Gastroesophageal sphincter (tissue), 4 donors: ENCODE measurements around the gene ABLIM2. TPM values are rescaled to one million over a fixed set of nuclear protein-coding genes. Genes with fewer than 3 reads are reported as not detected.
"Not testable (repeated sequence)": the region's sequence is repeated elsewhere in the genome, so short reads cannot be mapped to it uniquely, and the experiment has no call there.

Experiments used
- ATAC-seq: fragments of 150-250 bp; one replicate; pipeline ENCODE4 v1.9.1; 2016; ENCODE audit warnings: mild to moderate bottlenecking, moderate library complexity
- H3K27ac ChIP-seq, 4 donors: fragments of 200-600 bp; sonication (generic) in 3 of 4; 1 replicate in 3 of 4; 2 replicates in 1 of 4; pipeline ENCODE4 v1.5.1; 2016 to 2019
- H3K27me3 ChIP-seq: fragments of 200-600 bp; sonication (generic); one replicate; pipeline ENCODE4 v1.5.1; 2019
- H3K36me3 ChIP-seq, 2 donors: fragments of 200-600 bp; sonication (generic); one replicate each; pipeline ENCODE4 v1.5.1; 2019; ENCODE audit warnings: control low read depth in 1 of 2
- H3K4me1 ChIP-seq, 3 donors: fragments of 200-600 bp; sonication (generic); 1 replicate in 2 of 3; 2 replicates in 1 of 3; pipeline ENCODE4 v1.5.1; 2016 to 2019; ENCODE audit warnings: control low read depth in 2 of 3
- H3K4me3 ChIP-seq, 2 donors: fragments of 200-600 bp; sonication (generic); one replicate each; pipeline ENCODE4 v1.5.1; 2019; ENCODE audit warnings: mild to moderate bottlenecking in 1 of 2, moderate library complexity in 1 of 2
- H3K9me3 ChIP-seq, 3 donors: fragments of 200-600 bp; sonication (generic); one replicate each; pipeline ENCODE4 v1.5.1; 2017 to 2019; ENCODE audit warnings: control low read depth in 2 of 3
- EP300 ChIP-seq: sonication (generic); formaldehyde crosslinking; IDR thresholded peaks from one replicate; pipeline ENCODE4 v1.6.1; 2017; ENCODE audit warnings: antibody characterized with exemption, mild to moderate bottlenecking
- POLR2A ChIP-seq, 2 donors: fragments of 450-650 bp; IDR thresholded peaks; one replicate each; pipeline ENCODE4 v1.6.1; 2017; ENCODE audit warnings: antibody characterized with exemption in 2 of 2, mild to moderate bottlenecking in 2 of 2, moderate library complexity in 1 of 2
- POLR2AphosphoS5 ChIP-seq: sonication (generic); formaldehyde crosslinking; IDR thresholded peaks from one replicate; pipeline ENCODE4 v1.6.1; 2017; ENCODE audit warnings: antibody characterized with exemption
- WGBS, 2 donors: methylation state at CpG; one replicate each; pipeline ENCODE4 v1.1.5; 2018; ENCODE audit warnings: low coverage in 1 of 2; 5-methylcytosine and 5-hydroxymethylcytosine counted together
- total RNA-seq, 4 donors: library from RNA; depleted of rRNA; stranded (reverse); fragments of >200 nt; gene quantifications; one replicate each; pipeline ENCODE4 v1.1.0, GENCODE V29; 2016
- TF ChIP-seq, protein P1 (sequence below), 4 experiments: fragments of 200-600 bp in 2 of 4; fragments of 450-650 bp in 2 of 4; sonication (generic) in 1 of 4; IDR thresholded peaks; one replicate each; pipeline ENCODE4 v1.5.1; 2017 to 2019; ENCODE audit warnings: antibody characterized with exemption in 4 of 4, mild to moderate bottlenecking in 2 of 4, moderate library complexity in 2 of 4

Gene ABLIM2
- total RNA-seq, 4 donors from 2014 or later, result 5.0 to 13.5 (median 8.0) TPM

DNA sequence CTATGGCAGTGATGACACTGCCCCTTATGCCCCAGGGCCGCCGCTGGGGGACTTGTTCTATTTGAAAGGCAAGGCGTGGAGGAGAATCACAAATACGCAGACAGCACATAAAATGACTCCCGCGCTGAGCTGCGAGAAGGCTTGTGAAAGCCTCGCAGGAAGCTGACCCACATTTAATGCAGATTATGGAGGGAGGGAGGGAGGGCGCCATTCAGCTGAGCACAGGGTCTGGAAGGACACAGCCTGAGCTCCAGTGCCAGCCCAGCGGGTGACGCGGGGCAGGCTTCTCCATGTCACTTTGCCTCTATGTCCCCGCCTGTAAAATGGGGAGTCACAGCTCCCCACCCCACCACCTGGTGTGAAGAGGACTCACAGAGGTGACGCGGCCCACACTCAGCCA lies 14.3 kb downstream of the ABLIM2 start:
- H3K27ac ChIP-seq, result peak overlapping the region in 1 of 4 donors; percentile 71
- no peak for ATAC-seq

DNA sequence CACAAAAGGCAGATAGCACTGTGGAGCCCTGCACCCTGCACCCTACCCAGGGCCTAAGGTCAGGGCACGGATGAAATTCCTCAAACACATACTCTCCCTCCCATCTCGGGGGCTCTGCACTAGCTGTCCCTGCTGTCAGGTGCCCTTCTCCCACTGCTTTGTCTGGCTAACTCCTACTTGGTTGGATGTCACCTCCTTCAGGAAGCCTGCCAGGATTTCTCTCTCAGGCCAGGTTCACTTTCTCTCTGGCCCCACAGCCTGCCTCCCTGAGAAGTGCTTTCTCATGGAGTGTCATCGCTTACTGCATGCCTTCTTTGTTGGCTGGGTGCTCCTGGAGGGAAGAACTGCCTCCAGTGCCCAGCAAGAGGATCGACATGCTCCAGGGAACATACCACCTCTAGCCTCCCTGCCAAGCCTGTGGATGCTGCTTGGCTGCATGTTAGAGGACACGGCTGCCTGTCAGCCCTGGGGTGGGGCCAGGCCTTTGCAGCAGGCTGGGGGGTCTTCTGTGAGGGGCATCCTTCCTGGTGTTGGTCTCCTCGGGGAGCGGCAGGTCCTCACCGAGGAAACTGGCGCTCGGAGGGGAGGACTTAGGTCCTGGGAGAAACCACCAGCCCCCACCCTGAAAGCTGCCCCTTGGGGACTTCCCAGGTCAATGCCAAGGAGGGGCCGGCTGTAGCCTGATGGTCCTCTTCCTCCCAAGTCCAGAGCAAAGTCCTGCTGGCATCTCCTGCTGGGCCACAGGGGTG lies 15.0 kb downstream of the ABLIM2 start:
- Histone ChIP-seq H3K4me1 (peaks cover 0 to 55% (median 10%) of the 10 kb centered on the region in 3 donors), H3K4me3 (no peak overlapping the region), H3K36me3 (no peaks in the 10 kb centered on the region), H3K27me3 (no peaks in the 10 kb centered on the region), H3K9me3 (no peaks in the 10 kb centered on the region), H3K27ac (no peak overlapping the region)
- 81% methylated on average over 8 of the region's 11 CpGs; no CpG with 5 or more reads in 1 of the 2 donors for WGBS, 2 donors
- no peak for TF ChIP-seq POLR2AphosphoS5
- TF ChIP-seq EP300, result no peak
- TF ChIP-seq, protein P1, sequence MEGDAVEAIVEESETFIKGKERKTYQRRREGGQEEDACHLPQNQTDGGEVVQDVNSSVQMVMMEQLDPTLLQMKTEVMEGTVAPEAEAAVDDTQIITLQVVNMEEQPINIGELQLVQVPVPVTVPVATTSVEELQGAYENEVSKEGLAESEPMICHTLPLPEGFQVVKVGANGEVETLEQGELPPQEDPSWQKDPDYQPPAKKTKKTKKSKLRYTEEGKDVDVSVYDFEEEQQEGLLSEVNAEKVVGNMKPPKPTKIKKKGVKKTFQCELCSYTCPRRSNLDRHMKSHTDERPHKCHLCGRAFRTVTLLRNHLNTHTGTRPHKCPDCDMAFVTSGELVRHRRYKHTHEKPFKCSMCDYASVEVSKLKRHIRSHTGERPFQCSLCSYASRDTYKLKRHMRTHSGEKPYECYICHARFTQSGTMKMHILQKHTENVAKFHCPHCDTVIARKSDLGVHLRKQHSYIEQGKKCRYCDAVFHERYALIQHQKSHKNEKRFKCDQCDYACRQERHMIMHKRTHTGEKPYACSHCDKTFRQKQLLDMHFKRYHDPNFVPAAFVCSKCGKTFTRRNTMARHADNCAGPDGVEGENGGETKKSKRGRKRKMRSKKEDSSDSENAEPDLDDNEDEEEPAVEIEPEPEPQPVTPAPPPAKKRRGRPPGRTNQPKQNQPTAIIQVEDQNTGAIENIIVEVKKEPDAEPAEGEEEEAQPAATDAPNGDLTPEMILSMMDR (IDR thresholded peaks at IDR 0.05), result no peak
- no peak for TF ChIP-seq POLR2A (IDR thresholded peaks at IDR 0.05)
- ATAC-seq, result no peak

More for the DNA sequence above, 14.3 kb downstream of the ABLIM2 start:
- WGBS, 2 donors, result 79% methylated on average over 11 of the region's 15 CpGs; no CpG with 5 or more reads in 1 of the 2 donors
- H3K4me3 ChIP-seq, result no peak overlapping the region
- TF ChIP-seq EP300 (no peak), POLR2A (IDR thresholded peaks at IDR 0.05) (no peak), POLR2AphosphoS5 (no peak)
- TF ChIP-seq, protein P1 (IDR thresholded peaks at IDR 0.05), result no peak
- H3K4me1 ChIP-seq, result peaks cover 0 to 55% (median 10%) of the 10 kb centered on the region in 3 donors
- no peaks in the 10 kb centered on the region for H3K9me3 ChIP-seq
- no peaks in the 10 kb centered on the region for H3K27me3 ChIP-seq
- H3K36me3 ChIP-seq, result no peaks in the 10 kb centered on the region

DNA sequence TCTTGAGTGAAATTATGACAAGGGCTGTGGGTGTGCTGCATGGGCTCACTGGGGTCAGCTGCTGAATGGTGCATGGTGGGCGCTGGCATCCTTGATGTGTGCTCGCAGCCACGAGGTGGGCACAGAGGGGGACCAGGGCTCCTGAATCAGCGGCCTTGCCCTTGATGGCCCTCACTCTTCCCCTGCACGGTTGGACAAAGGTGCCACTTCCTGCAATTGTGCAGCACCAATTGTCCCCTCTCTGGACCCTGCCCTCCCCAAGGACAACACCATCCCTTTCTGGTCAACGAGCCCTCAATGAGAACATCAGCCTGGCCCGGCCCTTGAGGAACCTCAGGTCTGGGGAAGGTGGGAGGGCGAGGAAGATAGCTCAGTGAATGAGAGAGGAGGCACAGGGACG lies 16.1 kb downstream of the ABLIM2 start:
- WGBS, 2 donors, result 78 to 88% methylated on average over 4 of the region's 9 CpGs

DNA sequence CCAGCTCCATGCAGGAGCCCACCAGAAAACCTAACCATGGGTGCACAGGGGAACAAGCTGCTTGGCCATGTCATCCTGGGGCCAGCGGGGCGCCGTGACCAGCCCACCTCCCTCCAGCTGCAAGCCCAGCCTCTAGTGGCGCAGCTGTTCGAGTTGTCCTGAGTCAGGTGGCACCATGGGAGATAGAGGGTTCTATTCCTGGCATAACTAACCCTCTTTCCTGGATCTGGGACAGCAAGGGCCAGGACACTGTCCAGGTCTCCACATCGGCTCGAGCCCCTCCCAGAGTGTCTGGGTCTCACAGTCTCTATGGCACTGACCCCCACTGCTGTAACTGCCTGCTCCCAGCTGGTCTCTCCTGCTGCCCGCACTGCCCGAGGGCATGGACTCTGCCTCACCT lies 16.7 kb downstream of the ABLIM2 start:
- Histone ChIP-seq H3K4me1 (peaks cover 0 to 55% (median 10%) of the 10 kb centered on the region in 3 donors), H3K27ac (no peak overlapping the region), H3K4me3 (no peak overlapping the region), H3K27me3 (no peaks in the 10 kb centered on the region), H3K9me3 (no peaks in the 10 kb centered on the region), H3K36me3 (no peaks in the 10 kb centered on the region)
- TF ChIP-seq, protein P1 (IDR thresholded peaks at IDR 0.05), result no peak
- no peak for TF ChIP-seq POLR2AphosphoS5
- TF ChIP-seq EP300, result no peak
- TF ChIP-seq POLR2A (IDR thresholded peaks at IDR 0.05), result no peak
- 53% methylated on average over 4 of the region's 9 CpGs; no CpG with 5 or more reads in 1 of the 2 donors for WGBS, 2 donors
- no peak for ATAC-seq

More for the DNA sequence above, 16.1 kb downstream of the ABLIM2 start:
- Histone ChIP-seq H3K27me3 (no peaks in the 10 kb centered on the region), H3K4me1 (peaks cover 0 to 55% (median 10%) of the 10 kb centered on the region in 3 donors), H3K9me3 (no peaks in the 10 kb centered on the region), H3K4me3 (no peak overlapping the region), H3K27ac (no peak overlapping the region), H3K36me3 (no peaks in the 10 kb centered on the region)
- ATAC-seq, result no peak
- no peak for TF ChIP-seq POLR2AphosphoS5
- TF ChIP-seq, protein P1 (IDR thresholded peaks at IDR 0.05), result no peak
- no peak for TF ChIP-seq POLR2A (IDR thresholded peaks at IDR 0.05)
- no peak for TF ChIP-seq EP300

DNA sequence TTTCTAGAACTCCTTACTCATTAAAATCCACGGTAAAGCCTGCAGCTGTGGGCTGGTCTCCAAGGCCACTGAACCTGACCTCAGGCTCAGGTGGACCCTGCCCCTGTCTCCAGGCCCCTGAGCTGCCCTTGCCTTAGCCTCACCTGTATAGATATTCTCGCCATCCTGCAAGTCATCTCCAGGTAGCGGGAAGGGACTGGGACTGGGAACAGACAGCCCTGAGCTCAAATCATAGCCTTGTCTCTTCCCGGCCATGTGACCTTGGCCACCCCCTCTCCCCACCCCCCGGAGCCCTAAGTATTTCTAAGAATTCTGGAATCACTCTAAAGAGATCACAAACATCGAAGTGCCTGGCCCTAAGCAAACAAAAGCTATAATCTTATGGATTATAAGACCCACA lies 17.7 kb downstream of the ABLIM2 start:
- no peak overlapping the region for H3K4me3 ChIP-seq
- WGBS, 2 donors, result 40 to 62% methylated on average over 1 to 3 of the region's 6 CpGs
- H3K4me1 ChIP-seq, result peaks cover 0 to 48% (median 6%) of the 10 kb centered on the region in 3 donors
- H3K36me3 ChIP-seq, result no peaks in the 10 kb centered on the region
- ATAC-seq, result no peak
- TF ChIP-seq, protein P1 (IDR thresholded peaks at IDR 0.05), result no peak
- TF ChIP-seq POLR2AphosphoS5 (no peak), POLR2A (IDR thresholded peaks at IDR 0.05) (no peak), EP300 (no peak)
- H3K27ac ChIP-seq, result no peak overlapping the region
- H3K9me3 ChIP-seq, result no peaks in the 10 kb centered on the region
- H3K27me3 ChIP-seq, result no peaks in the 10 kb centered on the region

DNA sequence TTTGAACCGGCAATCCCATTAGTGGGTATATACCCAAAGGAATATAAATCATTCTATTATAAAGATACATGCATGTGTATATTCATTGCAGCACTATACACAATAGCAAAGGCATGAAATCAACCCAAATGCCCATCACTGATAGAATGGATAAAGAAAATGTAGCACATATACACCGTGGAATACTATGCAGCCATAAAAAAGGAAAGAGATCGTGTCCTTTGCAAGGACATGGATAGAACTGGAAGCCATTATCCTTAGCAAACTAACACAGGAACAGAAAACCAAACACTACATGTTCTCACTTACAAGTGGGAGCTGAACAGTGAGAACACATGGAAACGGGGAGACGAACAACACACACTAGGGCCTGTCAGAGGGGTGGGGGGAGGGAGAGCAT lies 18.9 kb downstream of the ABLIM2 start:
- not testable (repeated sequence) for H3K36me3 ChIP-seq, H3K9me3 ChIP-seq, H3K4me3 ChIP-seq, ATAC-seq, H3K27ac ChIP-seq, H3K27me3 ChIP-seq
- peaks cover 0 to 36% (median 2%) of the 10 kb centered on the region in 3 donors for H3K4me1 ChIP-seq
- 92 to 100% methylated on average over 3 to 5 of the region's 5 CpGs for WGBS, 2 donors
